Heart left ventricle (tissue), 16 donors: Measurements from ENCODE around the gene TTLL11. TPM values are rescaled to one million over a fixed set of nuclear protein-coding genes. Genes with fewer than 3 reads are reported as not detected.

Experiments
- ATAC-seq, 4 donors: fragments of 200-7000 bp; cut with Tn5 transposase; one replicate each; pipeline ENCODE4 v1.9.1; 2020 to 2022; ENCODE audit warnings: moderate library complexity in 4 of 4, mild to moderate bottlenecking in 3 of 4, moderate number of reproducible peaks in 1 of 4
- DNase-seq, 5 donors: peaks; one replicate each; pipeline ENCODE4 v3.0.0-alpha.2; 2020
- H3K27ac ChIP-seq, 12 donors: fragments of 200-600 bp; sonication (generic) in 4 of 12; one replicate each; pipeline versions ENCODE4 v1.5.0 to v1.8.0; 2016 to 2022; ENCODE audit warnings: mild to moderate bottlenecking in 2 of 12
- H3K27me3 ChIP-seq, 9 donors: fragments of 200-600 bp; sonication (generic) in 2 of 9; one replicate each; pipeline versions ENCODE4 v1.5.1 to v1.8.0; 2016 to 2022; ENCODE audit warnings: mild to moderate bottlenecking in 3 of 9
- H3K36me3 ChIP-seq, 9 donors: fragments of 200-600 bp; sonication (generic) in 2 of 9; one replicate each; pipeline versions ENCODE4 v1.5.0 to v1.8.0; 2018 to 2022; ENCODE audit warnings: mild to moderate bottlenecking in 2 of 9
- H3K4me1 ChIP-seq, 12 donors: fragments of 200-600 bp; sonication (generic) in 4 of 12; one replicate each; pipeline versions ENCODE4 v1.5.0 to v1.8.0; 2016 to 2022; ENCODE audit warnings: mild to moderate bottlenecking in 3 of 12
- H3K4me3 ChIP-seq, 12 donors: fragments of 200-600 bp; sonication (generic) in 4 of 12; one replicate each; pipeline versions ENCODE4 v1.5.0 to v1.8.0; 2017 to 2022; ENCODE audit warnings: mild to moderate bottlenecking in 9 of 12, moderate library complexity in 4 of 12
- H3K9me3 ChIP-seq, 12 donors: fragments of 200-600 bp; sonication (generic) in 4 of 12; one replicate each; pipeline versions ENCODE4 v1.5.0 to v1.8.0; 2016 to 2022; ENCODE audit warnings: mild to moderate bottlenecking in 1 of 12
- POLR2A ChIP-seq, 2 donors: fragments of 450-650 bp; IDR thresholded peaks; one replicate each; pipeline ENCODE4 v1.6.1; 2017; ENCODE audit warnings: antibody characterized with exemption in 2 of 2, mild to moderate bottlenecking in 2 of 2, moderate library complexity in 2 of 2
- WGBS, 4 donors: extraction: QIAGEN DNeasy Blood & Tissue Kit in 2 of 4; methylation state at CpG; one replicate each; pipeline versions ENCODE4 v1.1.5 to v1.1.7; 2013 to 2018; 5-methylcytosine and 5-hydroxymethylcytosine counted together
- intact Hi-C, 10 donors: fragments of 100-400 bp; cut with DNase I; formaldehyde crosslinking; loops; one replicate each; pipeline versions ENCODE4 v1.11.1 to v1.14.2; 2022
- polyA plus RNA-seq, 2 donors: library from polyadenylated mRNA; stranded (reverse); fragments of 200-250 nt; gene quantifications; one replicate each; pipeline ENCODE4 v1.2.3, GENCODE V29; 2013
- total RNA-seq, 9 donors: library from RNA; depleted of rRNA in 2 of 9; stranded (reverse); fragments of >200 nt in 2 of 9; fragmentation: NEBNext Ultra II Directional in 3 of 9; extraction: Animal tissue kit (Norgen Biotek cat#: 25700) in 3 of 9; gene quantifications; one replicate each; pipeline versions ENCODE4 v1.1.0 to v1.2.4, GENCODE V29; 2016 to 2023
- TF ChIP-seq, protein P1 (sequence below), 12 donors: fragments of 200-600 bp; sonication (generic) in 4 of 12; IDR thresholded peaks; one replicate each; pipeline versions ENCODE4 v1.5.0 to v1.8.0; 2018 to 2022; ENCODE audit warnings: antibody characterized with exemption in 12 of 12, mild to moderate bottlenecking in 5 of 12
- donor health status: ischemic (EF 13 %, LVEDD 7.1; RV severe dilation, severe dysfunction).
- donor health status: healthy with polysubstance abuse.
- donor health status: DM: no; HTN: yes; CAD: no.
- donor health status: DM: no; HTN: no; CAD: no.
- donor health status: ischemic (EF 25% LVEDD 6.9; RV normal size, moderate dysfunction).
- donor health status: ischemic (EF 25% LVEDD 5.7; RV mildly dilated, moderate dysfunction).
- donor health status: healthy.
- donor health status: DM: yes; HTN: yes; CAD: no.
- donor health status: ischemic (EF 35%, LVEDD 5.7; RV mildly dilated, moderate dysfunction).
- donor health status: nonischemic (EF 11% LVEDD 7.7; RV severe dilation, severe dysfunction).
- donor health status: DM: yes; HTN: yes; CAD: no.
- donor health status: PGD.
- donor health status: ischemic (EF 29% LVEDD 5.4; RV normal size, mild dysfunction).
- donor health status: nonischemic (EF 23%, LVEDD 6.1; RV moderate dilation, normal function).

Gene TTLL11
- total and polyA plus RNA-seq, 11 donors, result 2.7 to 10.9 (median 7.9) TPM

DNA sequence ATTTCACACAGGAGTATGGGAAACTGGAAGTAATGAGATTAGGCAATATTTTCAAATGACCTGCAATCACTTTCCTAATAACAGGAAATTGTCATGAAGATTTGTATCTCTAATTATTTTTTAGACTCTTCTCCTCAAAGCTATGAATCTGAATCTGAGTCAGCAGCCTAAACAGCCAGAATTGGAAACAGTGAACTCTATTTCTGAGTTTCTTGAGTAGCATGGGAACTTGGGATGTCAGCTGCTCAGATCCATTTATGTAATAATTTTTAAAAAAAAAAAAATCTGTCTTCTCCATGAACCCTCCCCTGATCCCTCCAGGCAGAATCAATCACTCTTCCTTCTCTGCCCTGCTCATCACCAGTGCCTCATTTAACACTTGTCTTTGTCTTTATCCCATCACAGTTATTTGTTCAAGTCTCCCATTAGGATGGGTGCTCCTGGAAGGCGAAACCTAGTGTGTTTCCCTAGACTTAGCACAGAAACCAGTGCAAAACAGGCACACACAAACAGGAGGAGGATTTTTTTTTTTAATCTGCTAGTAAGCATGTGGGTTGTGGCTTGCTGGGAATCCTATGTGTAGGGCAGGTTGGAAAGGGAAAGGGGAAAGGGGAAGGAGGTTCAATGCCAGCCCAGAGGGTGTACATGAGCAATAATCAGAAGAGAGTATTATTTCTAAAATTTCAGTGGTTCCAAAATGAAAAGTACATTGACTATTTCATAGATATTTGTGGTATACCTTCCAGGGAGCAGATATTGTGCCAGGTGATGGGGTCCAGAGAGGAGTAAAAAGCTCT, 186.8 kb downstream of the TTLL11 start:
- intact Hi-C loops, result no loop called here
- Histone ChIP-seq H3K27ac (peak overlapping the region in 3 of 12 donors; percentile 39 to 44 (median 42)), H3K4me1 (peaks cover 0 to 17% (median 0%) of the 10 kb centered on the region in 12 donors), H3K4me3 (no peak overlapping the region), H3K36me3 (no peaks in the 10 kb centered on the region), H3K9me3 (no peaks in the 10 kb centered on the region), H3K27me3 (no peaks in the 10 kb centered on the region)
- no peak for ATAC-seq
- WGBS, 4 donors, result 90 to 99% (median 93%) methylated on average over 1 of the region's 1 CpG
- TF ChIP-seq, protein P1, sequence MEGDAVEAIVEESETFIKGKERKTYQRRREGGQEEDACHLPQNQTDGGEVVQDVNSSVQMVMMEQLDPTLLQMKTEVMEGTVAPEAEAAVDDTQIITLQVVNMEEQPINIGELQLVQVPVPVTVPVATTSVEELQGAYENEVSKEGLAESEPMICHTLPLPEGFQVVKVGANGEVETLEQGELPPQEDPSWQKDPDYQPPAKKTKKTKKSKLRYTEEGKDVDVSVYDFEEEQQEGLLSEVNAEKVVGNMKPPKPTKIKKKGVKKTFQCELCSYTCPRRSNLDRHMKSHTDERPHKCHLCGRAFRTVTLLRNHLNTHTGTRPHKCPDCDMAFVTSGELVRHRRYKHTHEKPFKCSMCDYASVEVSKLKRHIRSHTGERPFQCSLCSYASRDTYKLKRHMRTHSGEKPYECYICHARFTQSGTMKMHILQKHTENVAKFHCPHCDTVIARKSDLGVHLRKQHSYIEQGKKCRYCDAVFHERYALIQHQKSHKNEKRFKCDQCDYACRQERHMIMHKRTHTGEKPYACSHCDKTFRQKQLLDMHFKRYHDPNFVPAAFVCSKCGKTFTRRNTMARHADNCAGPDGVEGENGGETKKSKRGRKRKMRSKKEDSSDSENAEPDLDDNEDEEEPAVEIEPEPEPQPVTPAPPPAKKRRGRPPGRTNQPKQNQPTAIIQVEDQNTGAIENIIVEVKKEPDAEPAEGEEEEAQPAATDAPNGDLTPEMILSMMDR (IDR thresholded peaks at IDR 0.05), result no peak
- DNase-seq, result no peak

DNA sequence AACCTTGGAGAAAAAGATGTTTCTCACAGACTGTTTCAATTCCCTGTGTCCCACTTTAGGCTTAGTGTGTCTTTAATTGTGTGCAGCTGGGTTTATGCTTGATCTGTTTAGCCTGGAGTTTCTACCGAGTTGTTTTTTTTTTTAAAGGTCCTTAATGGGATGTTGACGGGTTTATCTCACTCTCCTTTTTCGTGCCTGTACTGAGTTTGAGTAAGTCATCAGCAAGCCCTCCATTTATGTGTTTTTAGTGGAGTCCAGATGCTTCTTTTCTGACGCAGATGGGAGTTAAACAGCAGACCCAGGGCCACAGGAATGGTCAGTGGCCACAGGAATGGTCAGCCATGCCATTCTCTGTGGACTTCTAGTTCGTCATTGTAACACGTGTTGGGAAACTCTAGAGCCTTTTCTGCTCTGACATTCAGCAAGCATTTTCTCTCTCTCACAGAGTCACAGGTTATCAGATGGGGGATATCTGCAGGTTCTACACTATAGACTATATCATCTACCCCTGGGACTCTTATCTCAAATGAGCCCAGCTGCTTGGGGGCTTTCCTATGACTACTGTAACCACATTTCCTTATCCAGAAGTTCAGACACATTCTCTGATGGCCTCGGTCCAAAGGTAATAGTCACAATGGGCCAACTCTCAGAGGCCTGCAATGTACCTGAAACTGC, 190.5 kb downstream of the TTLL11 start:
- Histone ChIP-seq H3K4me1 (peaks cover 0 to 18% (median 3%) of the 10 kb centered on the region in 12 donors), H3K36me3 (no peaks in the 10 kb centered on the region), H3K4me3 (no peak overlapping the region), H3K27ac (peak overlapping the region in 6 of 12 donors; percentile 8 to 67 (median 26)), H3K9me3 (peaks cover 0 to 7% (median 0%) of the 10 kb centered on the region in 12 donors), H3K27me3 (no peaks in the 10 kb centered on the region)
- DNase-seq, result peak in 2 of 5 donors; percentile 43 to 50
- intact Hi-C loops, result no loop called here
- TF ChIP-seq, protein P1 (IDR thresholded peaks at IDR 0.05), result no peak
- peak; percentile 33 to 87 (median 74) for ATAC-seq
- WGBS, 4 donors, result 56 to 66% (median 59%) methylated on average over 7 of the region's 7 CpGs

DNA sequence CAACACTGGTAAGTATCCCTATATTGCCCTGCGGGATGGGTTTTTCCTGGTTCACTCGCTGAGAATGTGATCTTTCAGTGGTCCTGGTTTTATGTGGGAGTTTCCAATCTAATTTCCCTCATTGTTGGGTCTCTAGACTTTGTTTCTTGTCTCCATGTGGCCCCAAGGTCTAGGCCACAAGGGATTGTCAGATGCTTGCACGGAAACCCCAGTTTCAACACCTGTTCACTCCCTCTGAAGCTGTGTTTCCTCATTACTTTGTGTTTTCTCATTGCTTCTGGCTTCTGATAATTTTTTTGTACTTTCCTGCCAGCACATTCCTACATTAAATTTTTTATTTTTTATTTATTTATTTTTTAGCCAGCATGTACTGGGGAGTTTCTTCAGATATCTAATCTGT, 191.5 kb downstream of the TTLL11 start:
- Histone ChIP-seq H3K4me1 (peaks cover 0 to 18% (median 3%) of the 10 kb centered on the region in 12 donors), H3K27ac (peak overlapping the region in 1 of 12 donors; percentile 2), H3K9me3 (peaks cover 0 to 7% (median 0%) of the 10 kb centered on the region in 12 donors), H3K36me3 (no peaks in the 10 kb centered on the region), H3K4me3 (no peak overlapping the region), H3K27me3 (no peaks in the 10 kb centered on the region)
- DNase-seq (no peak), ATAC-seq (no peak)
- intact Hi-C loops, result no loop called here
- TF ChIP-seq POLR2A (IDR thresholded peaks at IDR 0.05), result no peak
- TF ChIP-seq, protein P1 (IDR thresholded peaks at IDR 0.05), result no peak
- WGBS, 4 donors, result 91 to 95% (median 92%) methylated on average over 3 of the region's 3 CpGs

DNA sequence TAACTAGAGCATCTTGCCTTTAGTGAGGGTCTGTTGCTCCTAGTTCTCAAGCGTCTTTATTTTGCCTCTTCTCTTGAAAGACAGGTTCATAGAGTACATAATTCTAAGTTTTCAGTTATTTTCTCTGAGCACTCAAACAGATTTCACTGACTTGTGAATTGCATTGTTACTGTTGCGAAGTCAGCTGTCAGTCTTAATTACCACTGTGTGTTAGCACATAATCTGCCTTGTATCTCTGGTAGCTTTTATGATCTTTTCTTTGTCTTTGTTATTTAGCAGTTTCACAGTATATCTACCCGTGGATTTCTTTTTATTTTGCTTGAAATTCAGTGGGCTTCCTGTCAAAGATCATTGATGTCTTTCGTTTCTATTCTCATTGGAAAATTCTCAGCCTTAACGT, 192.9 kb downstream of the TTLL11 start:
- ATAC-seq, result no peak
- no peak for DNase-seq
- Histone ChIP-seq H3K36me3 (no peaks in the 10 kb centered on the region), H3K4me3 (no peak overlapping the region), H3K4me1 (peaks cover 0 to 18% (median 2%) of the 10 kb centered on the region in 12 donors), H3K27ac (no peak overlapping the region), H3K9me3 (peaks cover 0 to 7% (median 0%) of the 10 kb centered on the region in 12 donors), H3K27me3 (no peaks in the 10 kb centered on the region)
- TF ChIP-seq, protein P1 (IDR thresholded peaks at IDR 0.05), result no peak
- TF ChIP-seq POLR2A (IDR thresholded peaks at IDR 0.05), result no peak
- intact Hi-C loops, result no loop called here
- WGBS, 4 donors, result 78 to 88% (median 85%) methylated on average over 5 of the region's 5 CpGs
